ENCODE measurements around the gene DOCK3.
"Not testable (repeated sequence)": the region's sequence is repeated elsewhere in the genome, so short reads cannot be mapped to it uniquely, and the experiment has no call there.

DOCK3 gene

GRCh38 chr3:51082363-51082762 lies 407.6 kb downstream of the DOCK3 start:
- Histone ChIP-seq H3K9me2 (replicated peaks; ENCODE audit: control insufficient read depth, low read length) (no peaks in the 10 kb centered on the region), H3F3A (ENCODE audit: control insufficient read depth, insufficient read depth) (no peaks in the 10 kb centered on the region), H3K27me3 (ENCODE audit: control insufficient read depth, low read length) (peaks cover 6% of the 10 kb centered on the region; the same call in 1 of the 2 replicates), H3K4me1 (ENCODE audit: control insufficient read depth, low read length) (no peaks in the 10 kb centered on the region), H3K36me3 (ENCODE audit: control insufficient read depth, low read length) (no peaks in the 10 kb centered on the region), H3K9me3 (ENCODE audit: control insufficient read depth, insufficient read depth, low read length) (no peaks in the 10 kb centered on the region), H3K27ac (ENCODE audit: low read depth, low read length) (no peak overlapping the region), H4K20me1 (ENCODE audit: control insufficient read depth, insufficient read depth, low read depth, low read length) (no peaks in the 10 kb centered on the region), H3K4me3 (ENCODE audit: low read length) (no peak overlapping the region), H3K4me2 (ENCODE audit: low read length) (no peak overlapping the region), H3K79me2 (ENCODE audit: control insufficient read depth, low read length) (no peaks in the 10 kb centered on the region)
- TF ChIP-seq CTCF (IDR thresholded peaks at IDR 0.05; ENCODE audit: low read depth, low read length, poor library complexity, severe bottlenecking) (no peak), EZH2phosphoT487 (IDR thresholded peaks at IDR 0.05; ENCODE audit: borderline replicate concordance, low read length) (no peak)

GRCh38 chr3:51083490-51083889 lies 408.8 kb downstream of the DOCK3 start:
- H3K79me2 ChIP-seq (ENCODE audit: control insufficient read depth, low read length): no peaks in the 10 kb centered on the region
- H3K4me1 ChIP-seq (ENCODE audit: control insufficient read depth, low read length): no peaks in the 10 kb centered on the region
- H3K4me2 ChIP-seq (ENCODE audit: low read length): no peak overlapping the region
- no peaks in the 10 kb centered on the region for H3K9me3 ChIP-seq (ENCODE audit: control insufficient read depth, insufficient read depth, low read length)
- no peak overlapping the region for H3K27ac ChIP-seq (ENCODE audit: low read depth, low read length)
- H3F3A ChIP-seq (ENCODE audit: control insufficient read depth, insufficient read depth): no peaks in the 10 kb centered on the region
- H3K36me3 ChIP-seq (ENCODE audit: control insufficient read depth, low read length): no peaks in the 10 kb centered on the region
- H3K4me3 ChIP-seq (ENCODE audit: low read length): no peak overlapping the region
- no peak for TF ChIP-seq CTCF (IDR thresholded peaks at IDR 0.05; ENCODE audit: low read depth, low read length, poor library complexity, severe bottlenecking)
- no peak for TF ChIP-seq EZH2phosphoT487 (IDR thresholded peaks at IDR 0.05; ENCODE audit: borderline replicate concordance, low read length)
- H4K20me1 ChIP-seq (ENCODE audit: control insufficient read depth, insufficient read depth, low read depth, low read length): no peaks in the 10 kb centered on the region
- no peaks in the 10 kb centered on the region for H3K9me2 ChIP-seq (replicated peaks; ENCODE audit: control insufficient read depth, low read length)
- no peaks in the 10 kb centered on the region; the same call in 1 of the 2 replicates for H3K27me3 ChIP-seq (ENCODE audit: control insufficient read depth, low read length)

- not testable (repeated sequence) for H3K36me3 ChIP-seq (ENCODE audit: control insufficient read depth, low read length); H3K9me2 ChIP-seq (replicated peaks; ENCODE audit: control insufficient read depth, low read length); H3K4me3 ChIP-seq (ENCODE audit: low read length); H3K79me2 ChIP-seq (ENCODE audit: control insufficient read depth, low read length); H3F3A ChIP-seq (ENCODE audit: control insufficient read depth, insufficient read depth); H3K4me2 ChIP-seq (ENCODE audit: low read length); H3K27me3 ChIP-seq (ENCODE audit: control insufficient read depth, low read length); H3K9me3 ChIP-seq (ENCODE audit: control insufficient read depth, insufficient read depth, low read length); H3K4me1 ChIP-seq (ENCODE audit: control insufficient read depth, low read length); H3K27ac ChIP-seq (ENCODE audit: low read depth, low read length); H4K20me1 ChIP-seq (ENCODE audit: control insufficient read depth, insufficient read depth, low read depth, low read length)
These were observed 417.4 kb downstream of the DOCK3 start for GRCh38 chr3:51092141-51092540.

GRCh38 chr3:51094838-51095237 lies 420.1 kb downstream of the DOCK3 start:
- not testable (repeated sequence) for H3K79me2 ChIP-seq (ENCODE audit: control insufficient read depth, low read length); H3K9me3 ChIP-seq (ENCODE audit: control insufficient read depth, insufficient read depth, low read length); H3K4me1 ChIP-seq (ENCODE audit: control insufficient read depth, low read length)

More at GRCh38 chr3:51094838-51095237, 420.1 kb downstream of the DOCK3 start:
- not testable (repeated sequence) for H3K9me2 ChIP-seq (replicated peaks; ENCODE audit: control insufficient read depth, low read length); H3K4me2 ChIP-seq (ENCODE audit: low read length); H3K27me3 ChIP-seq (ENCODE audit: control insufficient read depth, low read length); H3K27ac ChIP-seq (ENCODE audit: low read depth, low read length); H3K36me3 ChIP-seq (ENCODE audit: control insufficient read depth, low read length); H4K20me1 ChIP-seq (ENCODE audit: control insufficient read depth, insufficient read depth, low read depth, low read length); H3F3A ChIP-seq (ENCODE audit: control insufficient read depth, insufficient read depth); H3K4me3 ChIP-seq (ENCODE audit: low read length)

Measured in DOHH2 (cell line).